SK-N-SH (cell line): Measurements from ENCODE around the gene OSBP. TPM values are rescaled to one million over a fixed set of nuclear protein-coding genes. Genes with fewer than 3 reads are reported as not detected.

Source experiments
- CTCF ChIA-PET: fragments of 300-600, 350-600 bp; formaldehyde crosslinking; extraction: SDS; loops from one replicate; lab custom pipeline; 2021; lab: Yijun Ruan, JAX
- POLR2A ChIA-PET: fragments of 350-600 bp; sonication (Branson Sonifier 250); formaldehyde crosslinking; extraction: SDS; loops from one replicate; lab custom pipeline; 2020; ENCODE audit warnings: antibody characterized with exemption, inconsistent platforms; lab: Yijun Ruan, JAX
- DNase-seq: peaks from one replicate; pipeline ENCODE4 v3.0.0; 2012
- H2AFZ ChIP-seq: fragments of 200-600 bp; sonication (generic); 2 replicates; pipeline ENCODE4 v1.8.1; 2016; ENCODE audit warnings: antibody characterized with exemption, mild to moderate bottlenecking, low read depth
- H3F3A ChIP-seq: fragments of 200-600 bp; sonication (generic); replicated peaks from 2 replicates; pipeline ENCODE3; 2016; ENCODE audit warnings: antibody characterized with exemption, mild to moderate bottlenecking; ENCODE audit not compliant: insufficient read depth
- H3K27ac ChIP-seq, 2 experiments: fragments of 200-500 bp in 1 of 2; fragments of 200-600 bp in 1 of 2; sonication (Bioruptor generic) in 1 of 2; sonication (generic), shearing (Covaris generic) in 1 of 2; 2 replicates each; pipeline versions ENCODE4 v1.5.1 to v1.6.1; 2014 to 2016; ENCODE audit warnings: low read depth in 2 of 2, inconsistent platforms in 1 of 2, low read length in 1 of 2, mild to moderate bottlenecking in 1 of 2, mixed read lengths in 1 of 2
- H3K27me3 ChIP-seq: fragments of 200-600 bp; sonication (generic), shearing (Covaris generic); 2 replicates; pipeline ENCODE4 v1.6.1; 2016; ENCODE audit warnings: mixed run types; ENCODE audit not compliant: insufficient read depth
- H3K36me3 ChIP-seq, 2 experiments: fragments of 200-500 bp in 1 of 2; fragments of 200-600 bp in 1 of 2; sonication (Bioruptor generic) in 1 of 2; sonication (generic) in 1 of 2; replicated peaks in 1 of 2; 2 replicates each; pipeline versions ENCODE3 to v1.5.1; 2014 to 2016; ENCODE audit warnings: low read length in 1 of 2, mild to moderate bottlenecking in 1 of 2; ENCODE audit not compliant: insufficient read depth in 2 of 2, control insufficient read depth in 1 of 2
- H3K4me1 ChIP-seq, 2 experiments: fragments of 200-500 bp in 1 of 2; fragments of 200-600 bp in 1 of 2; sonication (Bioruptor generic) in 1 of 2; sonication (generic), shearing (Covaris generic) in 1 of 2; 2 replicates each; pipeline versions ENCODE4 v1.5.1 to v1.6.1; 2014 to 2016; ENCODE audit warnings: low read depth in 1 of 2, low read length in 1 of 2, mixed run types in 1 of 2; ENCODE audit not compliant: insufficient read depth in 2 of 2, control insufficient read depth in 1 of 2
- H3K4me2 ChIP-seq: fragments of 200-600 bp; sonication (generic), shearing (Covaris generic); 2 replicates; pipeline ENCODE4 v1.6.1; 2017; ENCODE audit warnings: mixed run types
- H3K4me3 ChIP-seq, 2 experiments: fragments of 200-500 bp in 1 of 2; fragments of 200-600 bp in 1 of 2; sonication (Bioruptor generic) in 1 of 2; sonication (generic), shearing (Covaris generic) in 1 of 2; 2 replicates each; pipeline versions ENCODE4 v1.5.1 to v1.8.1; 2014 to 2016; ENCODE audit warnings: low read depth in 2 of 2, inconsistent platforms in 1 of 2, low read length in 1 of 2, mild to moderate bottlenecking in 1 of 2, mixed read lengths in 1 of 2, moderate library complexity in 1 of 2
- H3K79me2 ChIP-seq: fragments of 200-600 bp; sonication (generic); 2 replicates; pipeline ENCODE4 v1.8.1; 2017; ENCODE audit warnings: mild to moderate bottlenecking; ENCODE audit not compliant: insufficient read depth
- H3K9ac ChIP-seq: fragments of 200-600 bp; sonication (generic); 2 replicates; pipeline ENCODE4 v1.6.1; 2017; ENCODE audit warnings: mixed run types
- H3K9me2 ChIP-seq: fragments of 200-600 bp; sonication (generic); 2 replicates; pipeline ENCODE4 v1.6.1; 2017; ENCODE audit warnings: mixed run types
- H3K9me3 ChIP-seq: fragments of 200-600 bp; sonication (generic); 2 replicates; pipeline ENCODE4 v1.6.1; 2017; ENCODE audit warnings: mixed run types, mild to moderate bottlenecking, moderate library complexity
- H4K20me1 ChIP-seq: fragments of 200-600 bp; sonication (generic); 2 replicates; pipeline ENCODE4 v1.6.1; 2017; ENCODE audit warnings: mild to moderate bottlenecking, mixed run types; ENCODE audit not compliant: insufficient read depth
- EZH2phosphoT487 ChIP-seq: fragments of 200-600 bp; sonication (generic); IDR thresholded peaks from 2 replicates; pipeline ENCODE4 v1.6.1; 2017; ENCODE audit warnings: low read depth, mixed run types, mild to moderate bottlenecking, antibody characterized with exemption, moderate library complexity, borderline replicate concordance
- FOSL2 ChIP-seq: IDR thresholded peaks from 2 replicates; pipeline ENCODE4 v1.4.0; 2012; ENCODE audit warnings: low read depth, mild to moderate bottlenecking, moderate library complexity, borderline replicate concordance
- FOXJ3 ChIP-seq: sonication (generic); formaldehyde crosslinking; IDR thresholded peaks from 2 replicates; pipeline ENCODE4 v1.5.1; 2020; ENCODE audit warnings: mild to moderate bottlenecking, missing genetic modification reagents
- FOXM1 ChIP-seq: IDR thresholded peaks from 2 replicates; pipeline ENCODE4 v1.4.0; 2012; ENCODE audit warnings: low read depth, mild to moderate bottlenecking
- MEF2A ChIP-seq: IDR thresholded peaks from 2 replicates; pipeline ENCODE4 v1.4.0; 2012; ENCODE audit warnings: low read depth, borderline replicate concordance
- MXI1 ChIP-seq: IDR thresholded peaks from 2 replicates; pipeline ENCODE4 v1.6.1; 2012; ENCODE audit warnings: mild to moderate bottlenecking, low read depth, low read length, improper control_type of control experiment
- POLR2AphosphoS5 ChIP-seq: IDR thresholded peaks from 2 replicates; pipeline ENCODE4 v1.6.1; 2012; ENCODE audit warnings: low read depth, low read length
- RFX5 ChIP-seq: IDR thresholded peaks from 2 replicates; pipeline ENCODE4 v1.6.1; 2012; ENCODE audit warnings: mild to moderate bottlenecking, improper control_type of control experiment, low read length
- RXRA ChIP-seq: IDR thresholded peaks from 2 replicates; pipeline ENCODE4 v1.4.0; 2012; ENCODE audit warnings: low read depth, mild to moderate bottlenecking, borderline replicate concordance
- SIN3A ChIP-seq: IDR thresholded peaks from 2 replicates; pipeline ENCODE4 v1.6.1; 2012; ENCODE audit warnings: low read depth, mild to moderate bottlenecking, low read length, moderate library complexity, borderline replicate concordance
- SMC3 ChIP-seq: IDR thresholded peaks from 2 replicates; pipeline ENCODE4 v1.6.1; 2012; ENCODE audit warnings: low read depth, low read length, improper control_type of control experiment
- TCF12 ChIP-seq: IDR thresholded peaks from 2 replicates; pipeline ENCODE4 v1.4.0; 2012
- TEAD4 ChIP-seq: IDR thresholded peaks from 2 replicates; pipeline ENCODE4 v1.4.0; 2012; ENCODE audit warnings: mild to moderate bottlenecking, borderline replicate concordance; ENCODE audit not compliant: insufficient read depth
- WGBS: methylation state at CpG from one replicate; pipeline ENCODE4 v1.1.6; 2017; ENCODE audit warnings: low lambda C conversion rate; 5-methylcytosine and 5-hydroxymethylcytosine counted together
- polyA plus RNA-seq, 3 experiments: library from polyadenylated mRNA; depleted of rRNA; stranded (reverse); fragments of >200 nt; gene quantifications; 2 replicates each; pipeline ENCODE4 v1.2.3, GENCODE V29; 2012
- TF ChIP-seq, protein P1 (sequence below): IDR thresholded peaks from 2 replicates; pipeline ENCODE4 v1.6.1; 2012; ENCODE audit warnings: mild to moderate bottlenecking, low read depth, low read length, moderate library complexity
- TF ChIP-seq, protein P2 (sequence below): IDR thresholded peaks from 2 replicates; pipeline ENCODE4 v1.4.0; 2012; ENCODE audit warnings: low read depth, borderline replicate concordance
- TF ChIP-seq, protein P3 (sequence below): fragments of 150-350 bp; IDR thresholded peaks from 2 replicates; pipeline ENCODE4 v1.6.1; 2016; ENCODE audit warnings: mild to moderate bottlenecking, low read depth, low read length
- TF ChIP-seq, protein P4 (sequence below): IDR thresholded peaks from 2 replicates; pipeline ENCODE4; 2012

Gene OSBP
- polyA plus RNA-seq, 1 of the 3 experiments (the other 2 are of a cell fraction): 12.1 TPM

DNA sequence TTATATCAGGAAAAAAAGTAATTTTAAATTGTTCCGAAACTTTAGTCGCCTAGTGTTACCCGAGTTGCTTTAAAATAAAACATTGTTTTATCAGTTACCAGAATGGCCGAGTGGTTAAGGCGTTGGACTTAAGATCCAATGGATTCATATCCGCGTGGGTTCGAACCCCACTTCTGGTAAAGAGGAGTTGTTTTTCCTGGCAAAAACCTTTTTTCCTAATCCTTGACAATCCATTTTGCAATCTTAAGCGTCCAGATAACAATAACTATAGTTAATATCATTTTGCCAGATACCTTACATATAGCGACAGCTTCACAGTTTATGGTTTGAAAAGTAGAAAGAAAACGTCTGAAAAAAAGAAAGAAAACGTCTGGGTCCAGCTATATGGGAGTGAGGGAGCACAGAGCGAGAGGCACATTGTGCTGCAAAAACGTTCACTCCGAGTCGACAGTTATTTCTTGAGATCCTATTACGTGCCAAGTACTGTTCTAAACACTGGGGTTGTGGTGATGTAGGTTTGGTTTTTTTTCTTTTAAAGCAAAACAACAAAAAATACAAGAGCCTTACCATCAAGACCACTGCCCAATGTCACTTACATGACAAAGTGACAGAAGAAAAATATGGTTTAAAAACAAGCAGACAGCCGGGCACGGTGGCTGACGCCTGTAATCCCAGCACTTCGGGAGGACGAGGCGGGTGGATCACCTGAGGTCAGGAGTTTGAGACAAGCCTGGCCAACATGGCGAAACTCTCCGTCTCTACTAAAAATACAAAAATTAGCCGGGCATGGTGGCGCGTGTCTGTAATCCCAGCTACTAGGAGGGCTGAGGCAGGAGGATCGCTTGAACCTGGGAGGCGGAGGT is 63.7 kb downstream of the OSBP start (continued):
- TF ChIP-seq, protein P1, sequence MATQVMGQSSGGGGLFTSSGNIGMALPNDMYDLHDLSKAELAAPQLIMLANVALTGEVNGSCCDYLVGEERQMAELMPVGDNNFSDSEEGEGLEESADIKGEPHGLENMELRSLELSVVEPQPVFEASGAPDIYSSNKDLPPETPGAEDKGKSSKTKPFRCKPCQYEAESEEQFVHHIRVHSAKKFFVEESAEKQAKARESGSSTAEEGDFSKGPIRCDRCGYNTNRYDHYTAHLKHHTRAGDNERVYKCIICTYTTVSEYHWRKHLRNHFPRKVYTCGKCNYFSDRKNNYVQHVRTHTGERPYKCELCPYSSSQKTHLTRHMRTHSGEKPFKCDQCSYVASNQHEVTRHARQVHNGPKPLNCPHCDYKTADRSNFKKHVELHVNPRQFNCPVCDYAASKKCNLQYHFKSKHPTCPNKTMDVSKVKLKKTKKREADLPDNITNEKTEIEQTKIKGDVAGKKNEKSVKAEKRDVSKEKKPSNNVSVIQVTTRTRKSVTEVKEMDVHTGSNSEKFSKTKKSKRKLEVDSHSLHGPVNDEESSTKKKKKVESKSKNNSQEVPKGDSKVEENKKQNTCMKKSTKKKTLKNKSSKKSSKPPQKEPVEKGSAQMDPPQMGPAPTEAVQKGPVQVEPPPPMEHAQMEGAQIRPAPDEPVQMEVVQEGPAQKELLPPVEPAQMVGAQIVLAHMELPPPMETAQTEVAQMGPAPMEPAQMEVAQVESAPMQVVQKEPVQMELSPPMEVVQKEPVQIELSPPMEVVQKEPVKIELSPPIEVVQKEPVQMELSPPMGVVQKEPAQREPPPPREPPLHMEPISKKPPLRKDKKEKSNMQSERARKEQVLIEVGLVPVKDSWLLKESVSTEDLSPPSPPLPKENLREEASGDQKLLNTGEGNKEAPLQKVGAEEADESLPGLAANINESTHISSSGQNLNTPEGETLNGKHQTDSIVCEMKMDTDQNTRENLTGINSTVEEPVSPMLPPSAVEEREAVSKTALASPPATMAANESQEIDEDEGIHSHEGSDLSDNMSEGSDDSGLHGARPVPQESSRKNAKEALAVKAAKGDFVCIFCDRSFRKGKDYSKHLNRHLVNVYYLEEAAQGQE: no peak
- TF ChIP-seq RXRA (peak; percentile 40; the same call in 1 of the 2 replicates), FOSL2 (peak; percentile 55; the same call in 1 of the 2 replicates), SIN3A (no peak), EZH2phosphoT487 (no peak), SMC3 (no peak), FOXM1 (no peak)
- TF ChIP-seq, protein P2, sequence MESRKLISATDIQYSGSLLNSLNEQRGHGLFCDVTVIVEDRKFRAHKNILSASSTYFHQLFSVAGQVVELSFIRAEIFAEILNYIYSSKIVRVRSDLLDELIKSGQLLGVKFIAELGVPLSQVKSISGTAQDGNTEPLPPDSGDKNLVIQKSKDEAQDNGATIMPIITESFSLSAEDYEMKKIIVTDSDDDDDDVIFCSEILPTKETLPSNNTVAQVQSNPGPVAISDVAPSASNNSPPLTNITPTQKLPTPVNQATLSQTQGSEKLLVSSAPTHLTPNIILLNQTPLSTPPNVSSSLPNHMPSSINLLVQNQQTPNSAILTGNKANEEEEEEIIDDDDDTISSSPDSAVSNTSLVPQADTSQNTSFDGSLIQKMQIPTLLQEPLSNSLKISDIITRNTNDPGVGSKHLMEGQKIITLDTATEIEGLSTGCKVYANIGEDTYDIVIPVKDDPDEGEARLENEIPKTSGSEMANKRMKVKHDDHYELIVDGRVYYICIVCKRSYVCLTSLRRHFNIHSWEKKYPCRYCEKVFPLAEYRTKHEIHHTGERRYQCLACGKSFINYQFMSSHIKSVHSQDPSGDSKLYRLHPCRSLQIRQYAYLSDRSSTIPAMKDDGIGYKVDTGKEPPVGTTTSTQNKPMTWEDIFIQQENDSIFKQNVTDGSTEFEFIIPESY: no peak

DNA sequence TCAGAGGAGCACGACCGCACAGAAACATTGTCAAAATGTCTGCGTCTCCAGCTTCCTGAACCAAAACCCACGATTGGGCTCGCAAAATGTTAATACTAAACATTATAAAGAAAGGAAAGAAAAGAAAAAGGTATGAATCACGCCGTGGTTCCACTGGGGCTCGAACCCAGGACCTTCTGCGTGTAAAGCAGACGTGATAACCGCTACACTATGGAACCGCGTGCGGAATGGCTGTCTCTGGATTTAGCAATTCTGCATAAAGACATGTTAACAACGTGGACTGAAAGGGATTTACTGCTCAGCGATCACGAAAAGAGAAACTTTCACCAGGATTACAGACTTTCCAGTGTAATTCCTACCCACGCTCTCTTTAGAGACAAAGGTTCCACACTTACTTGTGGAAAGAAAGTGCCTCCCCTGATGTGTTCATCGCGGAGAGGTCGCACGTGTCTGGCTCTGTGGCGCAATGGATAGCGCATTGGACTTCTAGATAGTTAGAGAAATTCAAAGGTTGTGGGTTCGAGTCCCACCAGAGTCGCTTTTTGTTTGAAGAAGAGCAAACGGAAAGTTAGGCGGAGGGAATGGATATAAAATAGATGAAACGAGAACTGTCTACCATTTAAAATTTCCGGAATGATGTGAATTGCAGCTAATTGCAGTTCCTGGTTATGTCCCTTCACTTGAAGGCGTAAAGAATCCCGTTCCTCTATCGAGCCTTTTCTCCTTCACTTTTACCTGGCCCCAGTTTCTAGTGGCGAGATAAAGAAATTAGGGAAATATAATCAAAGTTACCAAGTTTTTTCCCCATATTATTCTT is 64.5 kb downstream of the OSBP start:
- peak; percentile 44 for DNase-seq
- TF ChIP-seq, protein P3, sequence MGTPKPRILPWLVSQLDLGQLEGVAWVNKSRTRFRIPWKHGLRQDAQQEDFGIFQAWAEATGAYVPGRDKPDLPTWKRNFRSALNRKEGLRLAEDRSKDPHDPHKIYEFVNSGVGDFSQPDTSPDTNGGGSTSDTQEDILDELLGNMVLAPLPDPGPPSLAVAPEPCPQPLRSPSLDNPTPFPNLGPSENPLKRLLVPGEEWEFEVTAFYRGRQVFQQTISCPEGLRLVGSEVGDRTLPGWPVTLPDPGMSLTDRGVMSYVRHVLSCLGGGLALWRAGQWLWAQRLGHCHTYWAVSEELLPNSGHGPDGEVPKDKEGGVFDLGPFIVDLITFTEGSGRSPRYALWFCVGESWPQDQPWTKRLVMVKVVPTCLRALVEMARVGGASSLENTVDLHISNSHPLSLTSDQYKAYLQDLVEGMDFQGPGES: no peak; the same call in 1 of the 2 replicates
- TF ChIP-seq SMC3 (no peak), FOXJ3 (CRISPR knock-in tag) (no peak), MEF2A (no peak), POLR2AphosphoS5 (no peak), SIN3A (peak; percentile 56; the same call in 1 of the 2 replicates), RFX5 (no peak), TCF12 (no peak), TEAD4 (peak; percentile 68; the same call in 1 of the 2 replicates), MXI1 (peak; percentile 75)
- TF ChIP-seq, protein P2: no peak
- TF ChIP-seq, protein P4, sequence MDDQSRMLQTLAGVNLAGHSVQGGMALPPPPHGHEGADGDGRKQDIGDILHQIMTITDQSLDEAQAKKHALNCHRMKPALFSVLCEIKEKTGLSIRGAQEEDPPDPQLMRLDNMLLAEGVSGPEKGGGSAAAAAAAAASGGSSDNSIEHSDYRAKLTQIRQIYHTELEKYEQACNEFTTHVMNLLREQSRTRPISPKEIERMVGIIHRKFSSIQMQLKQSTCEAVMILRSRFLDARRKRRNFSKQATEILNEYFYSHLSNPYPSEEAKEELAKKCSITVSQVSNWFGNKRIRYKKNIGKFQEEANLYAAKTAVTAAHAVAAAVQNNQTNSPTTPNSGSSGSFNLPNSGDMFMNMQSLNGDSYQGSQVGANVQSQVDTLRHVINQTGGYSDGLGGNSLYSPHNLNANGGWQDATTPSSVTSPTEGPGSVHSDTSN: no peak

More for the DNA sequence above, 64.5 kb downstream of the OSBP start:
- H3K4me1 ChIP-seq: peaks cover 0 to 2% of the 10 kb centered on the region in 2 experiments; a peak in 2 of 4 replicates
- ChIA-PET POLR2A (no interaction called here), CTCF (interaction anchor here (1.3 to 4.0 kb wide), 2 partner anchors 10 to 15 kb away, joined by 4 to 17 read pairs; no protein-coding TSS in a partner anchor)
- H3K4me2 ChIP-seq: peak overlapping the region; percentile 74
- H3K9me2 ChIP-seq: no peaks in the 10 kb centered on the region
- no peaks in the 10 kb centered on the region for H3K27me3 ChIP-seq
- H3F3A ChIP-seq: peaks cover 44% of the 10 kb centered on the region
- H3K9ac ChIP-seq: peak overlapping the region; percentile 86
- H3K36me3 ChIP-seq: no peaks in the 10 kb centered on the region
- peak overlapping the region; percentile 66 to 77 for H3K4me3 ChIP-seq
- WGBS: 2% methylated on average over 34 of the region's 34 CpGs
- peak overlapping the region; percentile 91 to 93 for H3K27ac ChIP-seq
- no peaks in the 10 kb centered on the region for H4K20me1 ChIP-seq
- H3K9me3 ChIP-seq: no peaks in the 10 kb centered on the region
- no peaks in the 10 kb centered on the region for H3K79me2 ChIP-seq
- H2AFZ ChIP-seq: peak overlapping the region; percentile 88
